MM.1S (cell line): ENCODE measurements around the gene NCAPH2.

ENCODE experiments used
- DNase-seq: peaks from one replicate; pipeline ENCODE4 v3.0.0-alpha.2; 2015
- H2AFZ ChIP-seq: fragments of 300-600 bp; sonication (generic); 2 replicates; pipeline ENCODE4 v1.6.0; 2016; ENCODE audit warnings: antibody characterized with exemption, low read length
- H3F3A ChIP-seq: fragments of 300-600 bp; sonication (generic); 2 replicates; pipeline ENCODE4 v1.6.1; 2016; ENCODE audit warnings: mild to moderate bottlenecking, antibody characterized with exemption, low read length, moderate library complexity, mixed read lengths; ENCODE audit not compliant: insufficient read depth
- H3K27ac ChIP-seq: fragments of 300-600 bp; sonication (generic); 2 replicates; pipeline ENCODE4 v1.5.1; 2016; ENCODE audit warnings: mild to moderate bottlenecking, low read length
- H3K27me3 ChIP-seq: fragments of 300-600 bp; sonication (generic); replicated peaks from 2 replicates; pipeline ENCODE4 v1.6.0; 2016; ENCODE audit warnings: low read length; ENCODE audit not compliant: insufficient read depth
- H3K36me3 ChIP-seq: fragments of 300-600 bp; sonication (generic); replicated peaks from 2 replicates; pipeline ENCODE4 v1.6.1; 2016; ENCODE audit warnings: mild to moderate bottlenecking, low read length, mixed read lengths; ENCODE audit not compliant: insufficient read depth
- H3K4me1 ChIP-seq: fragments of 300-600 bp; sonication (generic); 2 replicates; pipeline ENCODE4 v1.6.1; 2016; ENCODE audit warnings: low read length, mixed read lengths
- H3K4me2 ChIP-seq: fragments of 300-600 bp; sonication (generic); 2 replicates; pipeline ENCODE4 v1.6.0; 2016; ENCODE audit warnings: low read depth, low read length
- H3K4me3 ChIP-seq: fragments of 300-600 bp; sonication (generic); 2 replicates; pipeline ENCODE4 v1.5.1; 2016; ENCODE audit warnings: low read length, mixed read lengths
- H3K79me2 ChIP-seq: fragments of 300-600 bp; sonication (generic); 2 replicates; pipeline ENCODE4 v1.6.1; 2016; ENCODE audit warnings: mixed run types, low read length, mixed read lengths
- H3K9ac ChIP-seq: fragments of 300-600 bp; sonication (generic); 2 replicates; pipeline ENCODE4 v1.6.1; 2016; ENCODE audit warnings: low read length, mixed read lengths
- H3K9me2 ChIP-seq: fragments of 300-600 bp; sonication (generic); replicated peaks from 2 replicates; pipeline ENCODE4 v1.6.1; 2016; ENCODE audit warnings: mild to moderate bottlenecking, low read length, mixed read lengths; ENCODE audit not compliant: insufficient read depth
- H3K9me3 ChIP-seq: fragments of 300-600 bp; sonication (generic); replicated peaks from 2 replicates; pipeline ENCODE4 v1.6.1; 2016; ENCODE audit warnings: mild to moderate bottlenecking, low read length, mixed read lengths; ENCODE audit not compliant: insufficient read depth
- H4K20me1 ChIP-seq: fragments of 300-600 bp; sonication (generic); 2 replicates; pipeline ENCODE4 v1.6.1; 2016; ENCODE audit warnings: mild to moderate bottlenecking, low read length, moderate library complexity, mixed read lengths; ENCODE audit not compliant: insufficient read depth
- CTCF ChIP-seq: fragments of 300-600 bp; sonication (generic); IDR thresholded peaks from 2 replicates; pipeline ENCODE4 v1.5.1; 2016; ENCODE audit warnings: antibody characterized with exemption, low read length, mixed read lengths
- EZH2 ChIP-seq: fragments of 300-600 bp; sonication (generic); optimal IDR thresholded peaks from 2 replicates; pipeline ENCODE3; 2017; ENCODE audit warnings: low read depth, mild to moderate bottlenecking, antibody characterized with exemption, low read length, mixed read lengths
- EZH2phosphoT487 ChIP-seq: fragments of 300-600 bp; sonication (generic); IDR thresholded peaks from 2 replicates; pipeline ENCODE4 v1.6.1; 2018; ENCODE audit warnings: antibody characterized with exemption, low read length

NCAPH2 gene

GRCh38 chr22:50474710-50475651 lies 33.0 kb upstream of the NCAPH2 start, which contains the start of gene SBF1:
SBF1 (minus strand) TSS chr22:50475035; CDS start chr22:50474840, 195 bp downstream.
- peak; percentile 93 for DNase-seq
- H3K4me2 ChIP-seq = peak within 1 kb of the TSS; percentile 88

GRCh38 chr22:50475652-50476002 lies 32.4 kb upstream of the NCAPH2 start:
- Histone ChIP-seq H4K20me1 (peaks cover 4% of the 10 kb centered on the region; the same call in 1 of the 2 replicates), H2AFZ (peak overlapping the region; percentile 84), H3K4me3 (peak overlapping the region; percentile 68), H3K4me2 (peak overlapping the region; percentile 86; the same call in 1 of the 2 replicates), H3K36me3 (no peaks in the 10 kb centered on the region), H3K27me3 (peaks cover 14% of the 10 kb centered on the region), H3K79me2 (peaks cover 40% of the 10 kb centered on the region), H3K4me1 (peaks cover 34% of the 10 kb centered on the region), H3K9me2 (no peaks in the 10 kb centered on the region), H3K9ac (peak overlapping the region; percentile 66), H3F3A (peaks cover 7% of the 10 kb centered on the region), H3K27ac (no peak overlapping the region), H3K9me3 (no peaks in the 10 kb centered on the region)
- DNase-seq = no peak
- TF ChIP-seq CTCF = no peak
- TF ChIP-seq EZH2 = no peak
- no peak for TF ChIP-seq EZH2phosphoT487

More at GRCh38 chr22:50474710-50475651, 33.0 kb upstream of the NCAPH2 start, which contains the start of gene SBF1:
- H3K4me3 ChIP-seq = peak within 1 kb of the TSS; percentile 92
- H3K9ac ChIP-seq = peak within 1 kb of the TSS; percentile 68
- H3F3A ChIP-seq = peaks cover 13% of the 10 kb centered on the region
- no peaks in the 10 kb centered on the region for H3K9me3 ChIP-seq
- no peaks in the 10 kb centered on the region for H3K36me3 ChIP-seq
- H3K79me2 ChIP-seq = peaks cover 47% of the 10 kb centered on the region
- H3K27ac ChIP-seq = peak within 1 kb of the TSS; percentile 16; the same call in 1 of the 2 replicates
- H2AFZ ChIP-seq = peak within 1 kb of the TSS; percentile 84
- H3K27me3 ChIP-seq = peaks cover 9% of the 10 kb centered on the region
- peaks cover 4% of the 10 kb centered on the region; the same call in 1 of the 2 replicates for H4K20me1 ChIP-seq
- H3K9me2 ChIP-seq = no peaks in the 10 kb centered on the region
- TF ChIP-seq EZH2phosphoT487 (no peak), CTCF (no peak), EZH2 (no peak)
- H3K4me1 ChIP-seq = peaks cover 41% of the 10 kb centered on the region

GRCh38 chr22:50476868-50477267 lies 31.2 kb upstream of the NCAPH2 start:
- no peak overlapping the region for H2AFZ ChIP-seq
- no peaks in the 10 kb centered on the region for H3K9me2 ChIP-seq
- H3K9ac ChIP-seq = no peak overlapping the region
- H3K27me3 ChIP-seq = peaks cover 14% of the 10 kb centered on the region
- no peaks in the 10 kb centered on the region for H3K9me3 ChIP-seq
- DNase-seq = no peak
- H3K4me3 ChIP-seq = no peak overlapping the region
- H3K4me2 ChIP-seq = no peak overlapping the region
- peaks cover 28% of the 10 kb centered on the region for H3K79me2 ChIP-seq
- H3K27ac ChIP-seq = no peak overlapping the region
- H3F3A ChIP-seq = no peaks in the 10 kb centered on the region; the same call in 1 of the 2 replicates
- TF ChIP-seq EZH2 = no peak
- no peak for TF ChIP-seq CTCF
- H4K20me1 ChIP-seq = peaks cover 4% of the 10 kb centered on the region; the same call in 1 of the 2 replicates
- peaks cover 22% of the 10 kb centered on the region for H3K4me1 ChIP-seq
- no peaks in the 10 kb centered on the region for H3K36me3 ChIP-seq
